ENCODE measurements around the gene PALM3. TPM values are rescaled to one million over a fixed set of nuclear protein-coding genes. Genes with fewer than 3 reads are reported as not detected.

The PALM3 gene
- total and polyA plus RNA-seq, 3 donors from 2014 or later, result 18.4 to 34.6 (median 21.3) TPM

GRCh38 chr19:14019100-14019499 lies 42.8 kb downstream of the PALM3 start:
- H3K4me3 ChIP-seq, result no peak overlapping the region
- 54 to 55% methylated on average over 6 of the region's 6 CpGs for WGBS, 2 donors
- intact Hi-C loops (cut with DNase I; ENCODE audit: low total_unique reads), result no loop called here
- TF ChIP-seq POLR2A (IDR thresholded peaks at IDR 0.05) (no peak), CTCF (IDR thresholded peaks at IDR 0.05) (no peak)
- peaks cover 4% of the 10 kb centered on the region for H3K4me1 ChIP-seq
- H3K36me3 ChIP-seq (ENCODE audit: low read depth, missing control alignments), result no peaks in the 10 kb centered on the region
- no peaks in the 10 kb centered on the region for H3K9me3 ChIP-seq
- no peak for DNase-seq
- no peaks in the 10 kb centered on the region for H3K27me3 ChIP-seq
- H3K27ac ChIP-seq, result no peak overlapping the region

- Histone ChIP-seq H3K9me3 (no peaks in the 10 kb centered on the region), H3K27ac (no peak overlapping the region), H3K36me3 (ENCODE audit: low read depth, missing control alignments) (no peaks in the 10 kb centered on the region), H3K4me3 (no peak overlapping the region), H3K27me3 (no peaks in the 10 kb centered on the region), H3K4me1 (no peaks in the 10 kb centered on the region)
- WGBS, 2 donors, result 83 to 84% methylated on average over 8 of the region's 8 CpGs
- TF ChIP-seq POLR2A (IDR thresholded peaks at IDR 0.05) (no peak), CTCF (IDR thresholded peaks at IDR 0.05) (no peak)
- intact Hi-C loops (cut with DNase I; ENCODE audit: low total_unique reads), result no loop called here
- DNase-seq, result no peak
Observed at GRCh38 chr19:14015524-14016035, 46.3 kb downstream of the PALM3 start.

GRCh38 chr19:14012378-14012915 lies 49.4 kb downstream of the PALM3 start:
- Histone ChIP-seq H3K27ac (no peak overlapping the region), H3K36me3 (ENCODE audit: low read depth, missing control alignments) (no peaks in the 10 kb centered on the region), H3K4me3 (no peak overlapping the region), H3K9me3 (no peaks in the 10 kb centered on the region), H3K27me3 (no peaks in the 10 kb centered on the region), H3K4me1 (no peaks in the 10 kb centered on the region)
- TF ChIP-seq POLR2A (IDR thresholded peaks at IDR 0.05), result no peak
- no peak for DNase-seq
- intact Hi-C loops (cut with DNase I; ENCODE audit: low total_unique reads), result no loop called here
- 78 to 82% methylated on average over 2 of the region's 2 CpGs for WGBS, 2 donors

- Histone ChIP-seq H3K27ac (peak overlapping the region; percentile 94 to 98), H3K27me3 (no peaks in the 10 kb centered on the region), H3K4me3 (peak overlapping the region; percentile 95 to 99), H3K9me3 (no peaks in the 10 kb centered on the region), H3K36me3 (ENCODE audit: low read depth, missing control alignments) (no peaks in the 10 kb centered on the region), H3K4me1 (peaks cover 23% of the 10 kb centered on the region)
- intact Hi-C loops (cut with DNase I; ENCODE audit: low total_unique reads), result no loop called here
- TF ChIP-seq POLR2A (IDR thresholded peaks at IDR 0.05) (no peak), CTCF (IDR thresholded peaks at IDR 0.05) (no peak)
- 5 to 8% methylated on average over 15 to 42 of the region's 56 CpGs for WGBS, 2 donors
- no peak for DNase-seq
Observed at GRCh38 chr19:14006766-14007562, 54.9 kb downstream of the PALM3 start.

GRCh38 chr19:14006085-14006765 lies 55.7 kb downstream of the PALM3 start, which contains the start of gene RFX1:
Gene RFX1 (minus strand): TSS chr19:14006320. CDS start chr19:13993843, 12,477 bp downstream.
- Histone ChIP-seq H3K4me3 (peak within 1 kb of the TSS; percentile 95 to 99), H3K36me3 (ENCODE audit: low read depth, missing control alignments) (no peaks in the 10 kb centered on the region), H3K9me3 (no peaks in the 10 kb centered on the region), H3K4me1 (peaks cover 23% of the 10 kb centered on the region), H3K27me3 (no peaks in the 10 kb centered on the region), H3K27ac (peak within 1 kb of the TSS; percentile 94 to 98)
- TF ChIP-seq CTCF (IDR thresholded peaks at IDR 0.05) (peak in 2 of 3 experiments; percentile 16 to 31), POLR2A (IDR thresholded peaks at IDR 0.05) (no peak)
- 0% methylated on average over 38 to 47 of the region's 58 CpGs for WGBS, 2 donors
- DNase-seq, result peak; percentile 98
- intact Hi-C loops (cut with DNase I; ENCODE audit: low total_unique reads), result no loop called here

All from testis (tissue), 3 donors.